Caki2 (cell line): ENCODE data around the gene OR10K1. TPM values are rescaled to one million over a fixed set of nuclear protein-coding genes. Genes with fewer than 3 reads are reported as not detected.
"Not testable (repeated sequence)": the region's sequence is repeated elsewhere in the genome, so short reads cannot be mapped to it uniquely, and the experiment has no call there.

ENCODE experiments used
- DNase-seq: peaks from one replicate; pipeline ENCODE4 v3.0.0-alpha.2; 2015; ENCODE audit warnings: low read depth
- in situ Hi-C: cut with HindIII; loops from 2 replicates; pipeline ENCODE4 v1.10.0; 2016; ENCODE audit warnings: low sequenced_read_pairs, low pct_unique_long_range_greater_than_20kb, mixed read lengths
- total RNA-seq: library from RNA; depleted of rRNA; stranded (reverse); fragments of >200 nt; shearing (Covaris generic); gene quantifications from 2 replicates; pipeline ENCODE4 v1.2.3, GENCODE V29; 2014; ENCODE audit warnings: low replicate concordance; rRNA removed

The OR10K1 gene, protein sequence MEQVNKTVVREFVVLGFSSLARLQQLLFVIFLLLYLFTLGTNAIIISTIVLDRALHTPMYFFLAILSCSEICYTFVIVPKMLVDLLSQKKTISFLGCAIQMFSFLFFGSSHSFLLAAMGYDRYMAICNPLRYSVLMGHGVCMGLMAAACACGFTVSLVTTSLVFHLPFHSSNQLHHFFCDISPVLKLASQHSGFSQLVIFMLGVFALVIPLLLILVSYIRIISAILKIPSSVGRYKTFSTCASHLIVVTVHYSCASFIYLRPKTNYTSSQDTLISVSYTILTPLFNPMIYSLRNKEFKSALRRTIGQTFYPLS
- not detected in 2 replicates for total RNA-seq

DNA sequence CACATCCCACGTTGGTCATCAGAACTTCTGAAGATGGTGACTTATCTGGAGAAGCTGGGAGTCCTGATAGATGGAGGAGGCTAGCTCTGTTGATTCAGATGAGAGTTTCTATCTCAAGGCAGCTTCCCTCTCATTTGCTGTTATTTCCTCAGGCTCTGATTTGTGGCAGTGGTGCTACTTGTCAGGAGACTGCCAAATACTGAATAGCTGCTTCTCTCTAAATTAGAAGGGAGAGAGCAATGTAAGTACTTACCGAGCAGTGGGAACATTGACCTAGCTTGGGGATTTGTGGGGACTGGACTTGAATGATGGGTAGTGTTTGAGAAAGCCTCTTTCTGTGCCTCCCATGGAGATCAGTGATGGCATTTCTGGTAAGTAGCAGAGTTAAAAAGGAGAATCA lies at the start of gene OR10K1:
Gene OR10K1 (plus strand): TSS at position 301 of the 400 bp plus-strand sequence. CDS start 3,728 bp downstream, outside the sequence.
- DNase-seq = no peak
- in situ Hi-C loops = no loop called here

DNA sequence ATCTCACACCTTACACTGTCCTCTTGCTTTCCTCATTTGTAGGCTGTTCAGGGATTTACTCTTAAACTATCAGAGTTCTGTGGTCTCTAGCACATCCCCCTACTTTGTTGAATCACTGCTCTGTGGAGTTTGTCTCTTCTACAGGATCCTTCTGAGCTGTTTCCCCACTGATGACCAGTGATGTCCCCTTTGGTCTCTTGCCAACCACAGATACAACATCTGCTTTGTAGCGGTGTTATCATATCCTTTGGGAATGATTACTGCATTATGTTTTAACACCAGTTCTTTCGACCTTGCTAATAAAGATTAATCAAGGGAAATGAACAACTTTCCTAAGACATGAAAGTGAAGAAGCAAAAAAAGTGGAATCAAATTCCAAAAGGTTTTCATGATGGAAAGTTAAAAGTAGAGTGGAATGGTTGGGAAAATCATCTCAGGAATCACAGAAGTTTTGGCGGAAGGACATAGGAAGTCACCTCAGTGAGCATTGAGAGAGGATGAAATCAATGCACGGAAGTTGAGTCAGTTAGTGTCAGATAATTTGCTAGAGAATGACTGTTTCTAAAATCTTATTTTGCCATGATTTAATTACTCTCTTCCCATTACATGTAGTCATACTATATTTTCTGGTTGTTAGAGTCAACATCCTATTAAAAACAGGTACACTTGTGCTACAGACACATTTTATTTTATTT lies 46.8 kb upstream of the OR10K1 start:
- in situ Hi-C loops = no loop called here
- no peak for DNase-seq

DNA sequence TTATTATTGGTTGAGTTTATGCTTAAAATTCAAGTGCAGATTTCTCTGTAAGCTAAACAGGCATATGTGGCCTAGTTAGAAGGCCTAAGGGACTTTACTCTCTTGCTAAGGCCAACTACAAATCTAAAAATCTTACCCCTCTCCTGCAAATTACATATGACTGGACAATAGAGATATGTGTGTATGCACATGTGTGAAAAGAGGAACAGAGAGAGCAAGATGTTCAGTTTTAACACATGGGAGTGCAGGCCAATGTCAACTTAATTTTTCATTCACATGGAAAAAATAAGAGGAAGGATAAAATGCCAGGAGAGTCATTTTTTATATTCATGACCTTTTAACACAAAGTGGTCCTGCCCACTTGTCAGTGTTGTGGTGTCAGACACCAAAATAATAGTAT lies 44.0 kb upstream of the OR10K1 start:
- in situ Hi-C loops = no loop called here
- DNase-seq = no peak

DNA sequence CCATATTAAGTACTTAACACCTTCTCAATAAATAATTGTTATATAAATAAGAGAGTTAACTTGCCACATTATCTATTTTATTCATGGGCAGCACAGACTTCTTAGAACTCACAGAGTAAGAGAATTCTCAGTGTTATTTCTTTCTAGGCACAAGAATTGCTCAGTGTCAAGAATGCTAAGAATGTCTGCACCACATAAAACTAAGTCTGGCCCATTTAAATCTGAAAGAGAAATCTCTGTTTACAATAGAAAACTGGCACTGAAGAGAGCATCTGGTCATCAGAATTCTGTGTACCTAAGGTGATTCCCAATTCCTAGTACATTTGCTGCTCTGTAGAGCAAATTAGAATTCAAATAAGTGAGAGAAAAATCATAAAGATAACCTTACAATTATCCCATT lies 39.4 kb upstream of the OR10K1 start:
- in situ Hi-C loops = no loop called here

DNA sequence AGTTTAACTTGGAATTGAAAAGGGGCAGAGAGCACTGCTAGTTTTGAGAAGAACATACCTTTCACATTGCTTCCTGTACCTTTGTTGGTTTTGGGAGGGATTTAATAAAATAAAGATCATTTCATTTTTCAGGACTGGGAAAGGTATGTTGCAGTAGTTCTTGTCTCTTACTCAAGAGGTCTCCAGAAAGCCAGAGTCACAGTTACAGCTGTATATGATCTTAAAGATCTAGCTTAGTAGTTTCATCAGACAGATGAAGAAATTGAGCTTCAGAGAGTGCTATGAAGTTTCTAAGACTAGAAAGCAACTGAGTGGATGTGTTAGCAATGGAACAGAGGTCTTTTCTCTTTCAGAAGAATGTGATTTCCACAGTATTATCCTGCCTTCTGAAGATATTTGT lies 36.6 kb upstream of the OR10K1 start:
- in situ Hi-C loops = no loop called here
- no peak for DNase-seq

More for the DNA sequence above, 39.4 kb upstream of the OR10K1 start:
- DNase-seq = no peak

DNA sequence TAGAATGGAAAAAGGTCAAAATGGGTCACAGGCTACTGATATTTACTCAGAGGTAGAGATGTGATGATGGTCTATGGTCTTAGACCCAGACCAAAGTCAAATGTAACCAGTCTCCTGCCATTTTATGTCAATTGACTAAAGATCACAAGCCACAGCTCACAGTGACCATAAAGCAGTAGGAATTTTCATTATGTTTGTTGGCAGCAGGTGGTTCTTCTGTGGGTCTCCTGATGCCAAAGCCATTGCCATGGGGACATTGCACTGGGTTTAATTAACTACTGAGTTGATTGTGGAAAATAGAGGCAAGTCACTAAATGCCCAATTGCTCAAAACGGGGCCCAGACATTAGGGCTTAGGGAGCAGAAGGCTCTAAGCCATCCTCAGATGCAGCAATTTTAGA lies 35.5 kb upstream of the OR10K1 start, which contains the start of gene OR10K2:
Gene OR10K2 (minus strand): TSS at position 101 of the 400 bp plus-strand sequence. CDS start 5,371 bp downstream, outside the sequence.
- in situ Hi-C loops = no loop called here
- DNase-seq = no peak

DNA sequence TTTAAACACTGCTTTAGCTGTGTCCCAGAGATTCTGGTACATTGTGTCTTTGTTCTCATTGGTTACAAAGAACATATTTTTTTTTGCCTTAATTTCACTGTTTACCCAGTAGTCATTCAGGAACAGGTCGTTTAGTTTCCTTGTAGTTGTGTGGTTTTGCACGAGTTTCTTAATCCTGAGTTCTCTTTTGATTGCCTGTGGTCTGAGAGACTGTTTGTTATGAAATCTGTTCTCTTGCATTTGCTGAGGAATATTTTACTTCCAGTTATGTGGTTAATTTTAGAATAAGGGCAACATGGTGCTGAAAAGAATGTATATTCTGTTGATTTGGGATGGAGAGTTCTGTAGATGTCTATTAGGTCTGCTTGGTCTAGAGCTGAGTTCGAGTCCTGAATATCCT lies 31.5 kb upstream of the OR10K1 start:
- DNase-seq, in situ Hi-C loops: not testable (repeated sequence)

DNA sequence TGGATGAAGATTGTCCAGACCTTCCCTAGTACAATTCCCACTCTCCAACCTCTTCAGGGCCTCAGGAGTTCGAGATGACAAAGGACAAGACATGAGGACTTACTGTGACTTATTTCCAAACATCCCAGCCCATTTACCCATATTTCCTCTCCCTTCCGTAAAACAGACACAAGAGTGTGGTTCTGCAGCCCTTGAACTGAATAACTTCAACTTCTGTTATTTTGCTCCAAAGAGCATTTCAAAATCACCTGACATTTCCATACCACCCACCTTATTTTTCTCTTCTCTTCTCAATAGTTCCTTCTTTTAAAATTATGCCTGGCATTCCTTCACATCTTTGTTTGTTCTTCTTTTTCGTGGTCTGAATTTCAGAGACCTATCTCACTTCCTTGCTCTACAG lies 26.9 kb upstream of the OR10K1 start:
- in situ Hi-C loops = no loop called here

DNA sequence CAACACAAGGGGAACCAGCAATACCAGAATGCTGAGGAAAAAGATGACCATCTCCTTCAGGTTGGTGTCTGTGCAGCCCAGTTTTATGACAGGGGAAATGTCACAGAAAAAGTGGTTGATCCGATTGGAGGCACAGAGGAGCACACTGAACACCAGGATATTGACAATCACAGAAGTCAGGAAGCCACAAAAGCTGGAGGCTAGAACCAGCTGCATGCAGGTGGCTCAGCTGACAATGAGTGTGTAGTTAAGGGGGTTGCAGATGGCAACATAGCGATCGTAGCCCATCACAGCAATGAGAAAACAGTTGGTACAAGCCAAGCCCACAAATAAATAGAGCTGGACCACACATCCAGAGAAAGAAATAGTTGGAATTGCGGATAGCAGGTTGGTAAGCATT lies 16.3 kb upstream of the OR10K1 start:
- no peak for DNase-seq
- in situ Hi-C loops = no loop called here

More for the DNA sequence above, 26.9 kb upstream of the OR10K1 start:
- no peak for DNase-seq

DNA sequence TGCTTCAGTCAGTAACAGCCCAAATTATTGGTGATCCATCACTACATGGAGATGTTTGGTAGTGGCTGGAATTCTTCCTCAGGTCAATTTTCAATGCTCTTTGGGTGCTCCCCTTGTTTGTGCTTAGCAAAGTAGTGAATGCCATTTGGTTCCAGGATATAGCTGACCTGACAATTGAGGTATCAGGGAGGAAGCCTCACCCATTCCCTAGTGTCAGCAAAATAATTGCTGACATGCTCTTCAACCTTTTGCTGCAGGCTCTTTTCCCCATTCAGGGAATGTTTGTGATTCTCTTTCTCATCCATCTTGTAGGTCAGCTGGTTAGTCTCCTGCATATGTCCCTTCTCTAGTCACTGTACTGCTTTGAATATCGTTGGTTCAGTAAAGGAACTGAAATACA lies 7.1 kb upstream of the OR10K1 start:
- in situ Hi-C loops = no loop called here
- DNase-seq = no peak

DNA sequence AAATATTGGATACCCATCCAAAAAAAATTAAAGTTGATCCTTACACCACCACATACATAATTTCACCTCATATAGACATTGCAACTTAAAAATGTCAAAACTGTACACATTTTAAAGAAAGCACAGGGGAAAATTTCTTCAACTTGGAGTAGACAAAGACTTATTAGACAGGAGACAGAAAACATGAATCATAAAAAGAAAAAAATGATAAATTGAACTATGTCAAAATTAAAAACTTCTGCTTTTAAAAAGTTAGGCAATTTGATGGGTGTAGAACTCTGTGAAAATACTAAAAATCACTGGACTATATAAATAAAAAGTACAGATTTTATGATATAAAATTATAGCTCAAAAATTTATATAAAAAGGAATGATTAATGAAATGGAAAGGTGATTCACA lies 4.4 kb upstream of the OR10K1 start:
- in situ Hi-C loops = no loop called here
- no peak for DNase-seq

DNA sequence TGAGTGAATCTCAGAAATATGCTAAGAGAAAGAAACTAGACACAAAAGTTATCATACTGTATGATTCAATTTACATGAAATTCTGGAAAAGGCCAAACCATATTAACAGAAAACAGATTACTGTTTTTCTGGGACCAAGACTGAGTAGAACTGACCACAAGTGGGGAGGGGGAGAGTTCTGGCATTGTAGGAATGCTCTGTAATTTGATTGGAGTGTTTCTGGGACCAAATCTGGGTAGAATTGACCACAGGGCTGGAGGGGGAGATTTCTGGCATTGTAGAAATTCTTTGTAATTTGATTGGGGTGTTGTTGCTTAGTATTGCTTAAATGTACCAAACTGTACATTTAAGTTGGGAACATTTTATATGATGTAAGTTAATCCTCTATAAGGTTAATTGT lies 3.4 kb upstream of the OR10K1 start:
- DNase-seq = no peak
- in situ Hi-C loops = no loop called here

DNA sequence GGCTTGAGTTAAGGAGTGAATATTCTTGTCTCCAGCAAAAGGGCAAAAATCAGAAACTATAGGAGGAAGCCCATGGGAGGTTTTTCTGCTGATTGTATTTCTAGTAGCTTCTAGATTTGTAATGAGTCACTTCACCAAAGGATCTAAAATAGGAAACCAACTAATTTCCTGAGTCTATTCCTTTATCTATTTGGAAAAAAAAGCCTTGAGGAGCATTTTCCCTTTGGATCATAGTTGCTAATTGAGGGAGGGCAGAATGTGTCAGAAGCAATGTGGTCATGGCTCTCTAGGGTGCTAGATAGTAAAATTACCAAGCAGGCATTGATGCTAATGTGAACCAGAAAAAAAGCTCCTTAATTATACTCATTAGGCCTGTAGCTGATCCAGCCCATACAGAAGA lies 10.3 kb downstream of the OR10K1 start, which contains the start of gene OR10R2:
Gene OR10R2 (plus strand): TSS at position 301 of the 400 bp plus-strand sequence. CDS start 106 bp downstream, outside the sequence.
- DNase-seq = no peak
- in situ Hi-C loops = no loop called here

DNA sequence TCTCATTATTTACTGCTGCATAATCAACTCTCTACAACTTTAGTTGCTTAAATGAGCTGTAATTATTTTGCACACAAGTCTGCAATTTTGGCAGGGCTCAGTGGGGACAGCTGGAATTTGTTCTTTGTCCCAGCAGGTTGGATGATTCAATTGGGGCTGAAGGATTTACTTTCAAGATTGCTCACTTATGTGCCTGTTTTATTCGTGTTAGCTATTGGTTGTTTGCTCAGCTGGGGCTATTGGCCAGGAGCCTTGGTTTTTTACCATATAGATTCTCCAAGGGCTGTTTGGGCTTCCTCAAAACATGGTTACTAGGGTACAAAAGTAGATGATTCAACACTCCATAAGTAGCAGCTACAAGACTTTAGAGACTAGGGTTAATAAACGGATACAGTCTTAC lies 23.8 kb downstream of the OR10K1 start:
- in situ Hi-C loops = no loop called here
- no peak for DNase-seq

DNA sequence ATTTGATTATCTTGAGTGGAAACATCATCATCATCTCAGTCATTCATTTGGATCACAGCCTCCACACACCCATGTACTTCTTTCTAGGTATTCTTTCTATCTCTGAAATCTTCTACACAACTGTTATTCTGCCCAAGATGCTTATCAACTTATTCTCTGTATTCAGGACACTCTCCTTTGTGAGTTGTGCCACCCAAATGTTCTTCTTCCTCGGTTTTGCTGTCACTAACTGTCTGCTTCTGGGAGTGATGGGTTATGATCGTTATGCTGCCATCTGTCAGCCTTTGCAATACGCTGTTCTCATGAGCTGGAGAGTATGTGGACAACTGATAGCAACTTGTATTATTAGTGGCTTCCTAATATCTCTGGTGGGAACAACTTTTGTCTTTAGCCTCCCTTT lies 29.7 kb downstream of the OR10K1 start:
- DNase-seq = no peak
- in situ Hi-C loops = no loop called here

DNA sequence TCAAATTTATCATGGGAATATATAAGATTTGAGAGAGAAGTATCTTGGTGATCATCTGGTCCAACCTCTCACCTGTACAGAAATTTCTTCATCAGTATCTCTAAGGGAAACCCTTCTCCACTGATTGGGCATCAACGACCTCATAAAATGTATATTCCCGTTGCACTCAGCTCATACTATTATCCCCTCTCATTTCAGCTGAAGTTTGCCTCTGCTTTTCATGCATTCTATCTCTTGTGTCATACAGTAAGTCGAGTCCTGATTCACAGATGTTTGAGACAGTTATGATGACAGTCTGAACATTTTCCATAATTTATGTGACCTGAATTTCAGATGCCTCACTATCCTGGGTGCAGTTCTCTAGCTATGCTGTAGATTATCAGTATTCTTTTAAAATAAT lies 31.4 kb downstream of the OR10K1 start:
- no peak for DNase-seq
- in situ Hi-C loops = no loop called here

DNA sequence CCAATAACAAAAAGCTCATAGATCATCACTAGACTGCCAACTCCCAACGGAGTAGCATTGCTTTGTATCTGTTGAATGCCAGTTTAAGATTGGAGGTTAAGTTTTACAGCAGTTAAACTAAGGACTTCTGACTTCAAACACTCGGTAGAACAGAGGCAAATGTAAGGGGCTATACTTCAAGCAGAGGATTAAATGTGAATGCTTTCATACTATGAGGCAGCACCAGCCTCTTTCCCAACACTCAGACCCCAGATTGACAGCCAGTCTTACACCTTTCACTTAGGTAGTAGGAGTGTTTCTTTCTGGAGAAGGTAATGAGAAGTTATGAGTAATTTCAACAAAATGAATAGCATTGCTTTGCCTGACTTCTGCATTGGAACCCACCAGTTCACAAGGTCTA lies 33.2 kb downstream of the OR10K1 start:
- in situ Hi-C loops = no loop called here
- no peak for DNase-seq

DNA sequence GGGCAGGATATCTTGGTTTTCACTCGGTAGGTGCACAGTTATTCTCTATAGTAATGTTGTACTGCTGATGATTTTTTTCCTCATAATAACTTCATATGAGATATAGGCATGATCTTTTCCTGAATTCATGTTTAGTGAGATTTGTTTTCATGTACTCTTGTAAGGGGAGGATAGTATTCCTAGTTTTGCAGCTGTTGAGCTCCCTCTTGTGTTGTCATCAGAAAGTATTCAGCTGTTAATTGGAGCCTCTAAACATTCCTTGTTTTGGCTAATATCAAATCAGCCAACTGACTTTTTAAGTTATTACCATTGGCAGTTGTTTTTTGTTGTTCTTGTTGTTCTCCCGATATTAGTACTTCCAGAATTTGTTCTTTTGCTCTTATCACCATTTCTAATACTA lies 34.7 kb downstream of the OR10K1 start:
- DNase-seq = peak; percentile 17
- in situ Hi-C loops = no loop called here

DNA sequence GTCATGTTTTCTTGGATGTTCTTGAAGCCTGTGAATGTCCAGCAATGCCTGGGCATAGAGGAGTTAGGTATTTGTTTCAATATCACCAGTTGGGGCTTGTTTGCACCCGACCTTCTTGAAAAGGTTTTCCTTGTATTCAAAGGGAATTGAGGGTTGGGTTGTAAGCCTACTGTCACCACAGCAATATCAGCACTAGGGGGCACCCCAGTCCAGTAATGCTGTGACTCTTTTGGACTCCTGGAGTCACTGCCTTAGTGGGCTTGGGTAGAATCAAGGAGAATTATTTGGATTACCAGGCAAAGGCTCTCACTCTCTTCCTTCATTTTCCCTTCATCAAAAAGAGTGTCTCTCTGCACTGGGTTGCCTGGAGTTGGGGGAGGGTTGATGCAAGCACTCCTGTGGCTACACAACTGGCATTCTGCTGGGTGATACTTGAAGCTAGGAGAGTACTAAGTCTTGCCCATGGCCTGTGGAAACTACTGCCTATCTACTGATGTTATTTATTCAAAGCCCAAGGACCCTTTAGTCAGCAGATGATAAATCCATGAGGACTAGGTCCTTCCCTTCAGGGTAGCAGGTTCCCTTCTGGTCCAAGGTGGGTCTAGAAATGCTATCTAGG lies 44.8 kb downstream of the OR10K1 start:
- in situ Hi-C loops = no loop called here
- no peak for DNase-seq
